AG08396 (cell line): Measurements from ENCODE around the gene HOXC12.

ENCODE experiments used
- DNase-seq: peaks from one replicate; pipeline ENCODE4 v3.0.0; 2012; ENCODE audit warnings: low spot score, mixed read lengths

The HOXC12 gene

GRCh38 chr12:53983950-53984572, 29.4 kb downstream of the HOXC12 start:
- DNase-seq: no peak

- DNase-seq: peak; percentile 93
Observed at GRCh38 chr12:53984901-53985691, 30.4 kb downstream of the HOXC12 start, which contains the start of gene HOXC10. TSS of gene HOXC10 (plus strand) at chr12:53985146. CDS start at chr12:53985260, 114 bp downstream.

GRCh38 chr12:53985692-53985993, 30.9 kb downstream of the HOXC12 start:
- no peak for DNase-seq

GRCh38 chr12:53985994-53986685, 31.4 kb downstream of the HOXC12 start:
- no peak for DNase-seq

- no peak for DNase-seq
Observed at GRCh38 chr12:53986686-53987483, 32.2 kb downstream of the HOXC12 start.

- DNase-seq: no peak
Observed at GRCh38 chr12:53987787-53988230, 33.1 kb downstream of the HOXC12 start.

DNA sequence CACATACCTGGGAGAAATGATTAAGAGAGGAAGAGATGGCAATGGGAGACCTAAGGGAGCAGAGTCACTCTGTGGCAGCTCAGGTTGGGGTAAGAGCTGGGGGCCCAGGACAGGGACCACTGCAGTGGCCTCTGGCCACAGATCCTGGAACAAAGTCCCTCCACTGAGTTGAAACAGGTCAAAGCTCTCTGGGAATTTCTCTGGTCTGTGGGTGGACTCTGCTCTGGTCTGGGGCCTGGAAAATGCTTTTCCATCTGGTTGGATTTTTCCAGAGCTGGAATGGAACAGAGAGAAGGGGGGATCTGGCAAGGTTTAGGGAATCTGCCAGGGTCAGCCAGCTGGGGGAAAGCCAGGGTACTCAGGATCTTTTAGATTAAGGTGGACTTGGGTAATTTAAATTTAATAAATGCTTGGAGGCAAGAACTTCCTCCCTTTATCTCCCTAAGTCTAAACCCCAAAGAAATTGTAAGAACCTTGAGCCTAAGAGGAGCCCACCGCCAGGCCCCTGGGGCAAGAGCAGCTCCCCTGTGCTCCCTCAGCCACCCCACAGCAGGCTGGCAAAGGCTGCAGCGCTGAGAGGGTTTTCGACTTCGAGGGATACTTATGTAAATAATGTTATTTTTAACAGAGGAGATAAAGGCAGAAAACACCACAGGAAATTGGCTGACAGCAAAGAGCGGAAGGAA, 34.0 kb downstream of the HOXC12 start:
- DNase-seq: no peak

GRCh38 chr12:53989227-53990113, 34.8 kb downstream of the HOXC12 start:
- peak; percentile 68 for DNase-seq

DNA sequence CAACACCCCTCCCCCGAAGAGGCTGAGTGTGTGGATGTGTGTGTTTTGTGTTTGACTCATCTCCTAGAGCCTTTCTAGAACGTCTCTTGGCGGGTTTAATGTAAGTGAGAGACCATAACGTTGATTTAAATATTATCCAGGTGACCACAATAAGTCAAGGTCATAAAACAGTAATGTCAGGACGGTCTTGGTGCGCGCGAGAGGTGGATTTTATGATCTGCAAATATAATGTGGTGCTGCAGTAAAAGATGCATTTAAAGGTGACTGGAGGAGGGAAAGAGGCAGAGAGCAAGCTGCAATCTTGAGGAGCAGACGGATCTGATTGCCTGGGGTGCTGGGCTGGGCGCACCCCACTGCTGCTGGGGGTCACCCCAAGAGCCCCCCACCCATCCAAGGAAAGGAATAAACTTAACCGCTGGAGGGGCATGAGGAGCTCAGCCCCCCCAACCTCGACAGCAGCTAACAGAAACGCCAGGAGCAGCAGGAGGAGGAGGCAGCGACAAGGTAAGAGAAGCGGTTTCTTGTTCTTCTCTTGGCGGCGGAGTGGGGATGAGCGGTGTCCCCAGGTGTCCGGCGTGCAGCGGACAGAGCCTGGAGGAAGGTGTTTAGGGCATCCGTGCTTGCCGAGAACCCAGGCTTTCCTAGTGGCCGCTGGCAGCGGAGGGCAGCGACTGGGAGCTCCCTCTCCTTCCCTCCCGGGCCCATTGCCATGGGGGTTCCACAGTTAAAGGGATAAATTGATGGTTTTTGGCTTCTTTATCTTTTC, 35.8 kb downstream of the HOXC12 start:
- no peak for DNase-seq

- DNase-seq: peak; percentile 51
Observed at GRCh38 chr12:53991077-53991460, 36.4 kb downstream of the HOXC12 start.

GRCh38 chr12:53992377-53992889, 37.7 kb downstream of the HOXC12 start:
- DNase-seq: no peak

DNA sequence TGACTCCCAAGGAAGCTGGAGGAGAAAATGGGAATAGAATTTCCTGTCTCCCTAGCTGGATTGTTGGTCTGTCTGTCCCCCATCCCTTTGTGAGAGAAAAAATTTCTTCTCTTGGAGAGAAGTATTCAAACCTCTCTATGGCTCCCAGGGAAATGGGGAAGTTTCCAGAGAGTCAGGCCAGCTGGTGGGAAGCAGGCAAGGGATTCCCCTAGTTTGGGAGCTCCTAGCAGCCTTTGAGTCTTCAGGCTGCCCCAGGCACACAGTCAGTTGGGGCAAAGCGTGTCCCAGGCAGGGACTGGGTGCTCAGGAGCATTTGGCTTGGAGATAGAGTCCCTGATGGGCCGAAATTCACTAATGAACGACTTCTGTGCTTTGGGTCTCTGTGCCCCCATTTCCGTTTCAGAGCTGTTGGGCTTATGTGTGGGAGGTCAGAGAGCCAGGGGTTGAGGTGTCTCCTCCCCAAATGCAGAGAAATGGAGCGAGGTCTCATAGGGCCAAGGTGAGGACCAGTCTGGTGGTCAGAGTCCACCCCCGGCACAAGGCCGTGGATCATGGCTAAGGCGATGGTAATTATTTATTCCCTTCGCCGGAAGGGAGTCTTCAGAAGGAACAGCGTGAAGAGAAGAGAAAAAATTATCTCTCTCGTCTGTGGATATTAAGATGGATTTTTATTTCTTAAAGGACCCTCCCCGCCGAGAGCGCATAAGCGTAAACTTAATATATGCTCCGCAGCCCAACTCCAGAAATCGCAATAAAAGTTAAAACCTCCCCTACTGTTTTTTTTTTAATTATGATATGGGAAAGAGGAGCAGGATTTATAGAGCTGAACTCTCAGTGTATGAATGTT, 38.7 kb downstream of the HOXC12 start:
- DNase-seq: no peak

GRCh38 chr12:53994009-53994263, 39.2 kb downstream of the HOXC12 start:
- no peak for DNase-seq

GRCh38 chr12:53994264-53995001, 39.7 kb downstream of the HOXC12 start:
- no peak for DNase-seq

- no peak for DNase-seq
Observed at GRCh38 chr12:53995002-53995377, 40.3 kb downstream of the HOXC12 start.

GRCh38 chr12:53995378-53996239, 40.9 kb downstream of the HOXC12 start:
- peak; percentile 69 for DNase-seq
